Measurements from ENCODE around the gene IPPK.

IPPK gene

DNA sequence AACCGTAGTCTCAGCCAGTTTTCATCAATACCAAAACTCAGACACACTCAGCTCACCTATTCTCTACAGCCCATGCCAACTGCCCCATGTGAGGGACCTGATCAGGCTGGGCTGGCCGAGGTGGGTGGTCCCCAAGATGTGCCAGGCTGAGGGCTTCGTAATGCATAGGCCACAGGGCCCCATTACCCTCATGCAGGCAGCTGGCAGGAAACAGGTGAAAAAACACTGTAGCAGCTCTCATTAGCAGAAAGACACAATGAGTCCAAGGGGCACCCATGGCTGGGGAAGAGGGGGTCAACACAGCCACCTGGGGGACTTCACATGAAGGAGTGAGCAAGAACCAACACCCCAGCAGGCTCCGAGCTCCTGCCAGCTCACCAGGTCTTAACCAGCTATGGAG is 8.2 kb downstream of the IPPK start:
- H3K4me3 ChIP-seq (ENCODE audit: low read depth, low read length), result no peak overlapping the region
- POLR2A ChIA-PET, result no interaction called here
- no peak for TF ChIP-seq CTCF (IDR thresholded peaks at IDR 0.05; ENCODE audit: insufficient read depth, low read length, missing control alignments)
- no peak for DNase-seq (ENCODE audit: low read depth, low spot score)
- CTCF ChIA-PET, result interaction anchor here (0.8 kb wide), 1 partner anchor 282 kb away, joined by 3 read pairs; no protein-coding TSS in a partner anchor

DNA sequence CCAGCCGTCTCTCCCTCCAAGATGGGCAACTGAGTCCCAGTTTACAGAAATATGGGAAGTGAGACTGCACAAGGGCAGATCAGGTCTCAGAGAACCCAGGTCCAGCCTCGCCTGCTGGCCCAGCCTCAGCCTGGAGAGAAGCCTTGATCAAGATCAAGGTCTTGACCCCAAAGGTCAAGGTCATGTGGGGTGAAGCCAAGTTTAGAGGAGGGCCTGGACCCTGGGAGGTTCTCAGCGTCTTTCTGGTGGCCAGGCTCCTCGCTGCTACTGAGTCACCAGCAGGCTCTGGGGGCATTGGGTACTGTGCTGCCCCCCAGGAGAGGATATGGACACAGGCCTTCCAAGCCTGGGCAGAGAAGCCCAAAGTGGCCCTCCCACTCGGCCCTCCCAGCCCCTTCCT is 8.8 kb downstream of the IPPK start:
- no peak for TF ChIP-seq CTCF (IDR thresholded peaks at IDR 0.05; ENCODE audit: insufficient read depth, low read length, missing control alignments)
- no peak for DNase-seq (ENCODE audit: low read depth, low spot score)
- ChIA-PET CTCF (no interaction called here), POLR2A (no interaction called here)
- no peak overlapping the region for H3K4me3 ChIP-seq (ENCODE audit: low read depth, low read length)

- DNase-seq (ENCODE audit: low read depth, low spot score), result no peak
- no peak for TF ChIP-seq CTCF (IDR thresholded peaks at IDR 0.05; ENCODE audit: insufficient read depth, low read length, missing control alignments)
- POLR2A ChIA-PET, result interaction anchor here (1.0 kb wide), 1 partner anchor 9 kb away, joined by 3 read pairs; no protein-coding TSS in a partner anchor
- no peak overlapping the region for H3K4me3 ChIP-seq (ENCODE audit: low read depth, low read length)
- CTCF ChIA-PET, result interaction anchor here (0.9 to 1.5 kb wide), 3 partner anchors 14 to 105 kb away, joined by 3 to 4 read pairs (median 3); no protein-coding TSS in a partner anchor
Measured at GRCh38 chr9:92660266-92660665, 9.7 kb downstream of the IPPK start.

- ChIA-PET CTCF (interaction anchor here (0.9 to 1.5 kb wide), 5 partner anchors 14 to 521 kb away, joined by 3 to 4 read pairs (median 3); no protein-coding TSS in a partner anchor), POLR2A (no interaction called here)
- no peak overlapping the region for H3K4me3 ChIP-seq (ENCODE audit: low read depth, low read length)
- no peak for TF ChIP-seq CTCF (IDR thresholded peaks at IDR 0.05; ENCODE audit: insufficient read depth, low read length, missing control alignments)
- no peak for DNase-seq (ENCODE audit: low read depth, low spot score)
Measured at GRCh38 chr9:92659601-92660000, 10.3 kb downstream of the IPPK start.

DNA sequence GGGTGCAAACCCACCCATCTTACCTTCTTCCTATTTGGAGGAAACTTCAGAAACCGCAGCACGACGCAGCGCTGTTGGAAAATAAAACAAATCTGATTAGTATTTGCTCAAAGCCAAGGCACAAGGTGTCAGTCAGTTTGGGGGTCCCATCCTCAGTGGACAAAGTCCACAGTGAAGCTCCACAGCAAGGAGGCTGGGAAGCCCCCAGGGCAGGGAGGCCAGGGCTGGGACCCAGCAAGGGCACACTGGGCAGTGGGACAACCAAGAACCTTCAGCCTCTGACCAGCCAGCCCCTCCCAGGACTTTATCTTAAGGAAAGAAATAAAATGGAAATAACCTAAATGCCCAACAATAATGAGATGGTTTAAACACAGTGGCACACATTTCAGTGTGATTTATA is 11.3 kb downstream of the IPPK start:
- ChIA-PET CTCF (interaction anchor here (0.8 to 1.5 kb wide), 2 partner anchors 24 to 127 kb away, joined by 3 to 4 read pairs; no protein-coding TSS in a partner anchor), POLR2A (no interaction called here)
- H3K4me3 ChIP-seq (ENCODE audit: low read depth, low read length), result no peak overlapping the region
- no peak for DNase-seq (ENCODE audit: low read depth, low spot score)
- no peak for TF ChIP-seq CTCF (IDR thresholded peaks at IDR 0.05; ENCODE audit: insufficient read depth, low read length, missing control alignments)

DNA sequence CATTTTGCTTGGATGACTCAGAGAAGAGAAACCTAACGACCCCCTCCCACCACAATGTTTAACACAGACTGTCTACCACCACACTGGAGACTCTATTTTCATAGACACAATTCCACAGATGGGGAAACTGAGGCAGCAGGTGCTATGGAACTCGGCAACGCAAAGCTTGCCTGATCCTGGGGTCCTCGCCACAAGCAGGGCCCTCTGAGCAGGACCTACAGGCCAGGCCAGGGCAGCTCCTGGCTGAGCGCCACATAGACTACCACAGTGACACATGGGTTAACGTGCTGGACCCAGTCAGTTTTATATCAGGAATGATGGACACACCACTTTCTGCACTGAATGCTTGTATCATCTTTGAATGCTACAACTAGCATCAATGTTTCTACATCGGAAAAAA is 11.8 kb downstream of the IPPK start:
- no peak overlapping the region for H3K4me3 ChIP-seq (ENCODE audit: low read depth, low read length)
- no peak for DNase-seq (ENCODE audit: low read depth, low spot score)
- ChIA-PET POLR2A (no interaction called here), CTCF (interaction anchor here (0.8 to 1.5 kb wide), 2 partner anchors 24 to 128 kb away, joined by 3 to 4 read pairs; no protein-coding TSS in a partner anchor)
- TF ChIP-seq CTCF (IDR thresholded peaks at IDR 0.05; ENCODE audit: insufficient read depth, low read length, missing control alignments), result no peak
